Stimulated activated CD4-positive, alpha-beta T cell treated with anti-CD3 and anti-CD28 coated beads, Interleukin-1b, Interleukin-23, amount 100 ng/mL, for 1 hour (primary cell): Measurements from ENCODE around the gene TMEM255B.
"Not testable (repeated sequence)": the region's sequence is repeated elsewhere in the genome, so short reads cannot be mapped to it uniquely, and the experiment has no call there.

Experiments used
- DNase-seq, 2 donors: peaks; one replicate each; pipeline ENCODE4 v3.0.0-alpha.2; 2020; ENCODE audit warnings: low read depth in 2 of 2

TMEM255B gene

DNA sequence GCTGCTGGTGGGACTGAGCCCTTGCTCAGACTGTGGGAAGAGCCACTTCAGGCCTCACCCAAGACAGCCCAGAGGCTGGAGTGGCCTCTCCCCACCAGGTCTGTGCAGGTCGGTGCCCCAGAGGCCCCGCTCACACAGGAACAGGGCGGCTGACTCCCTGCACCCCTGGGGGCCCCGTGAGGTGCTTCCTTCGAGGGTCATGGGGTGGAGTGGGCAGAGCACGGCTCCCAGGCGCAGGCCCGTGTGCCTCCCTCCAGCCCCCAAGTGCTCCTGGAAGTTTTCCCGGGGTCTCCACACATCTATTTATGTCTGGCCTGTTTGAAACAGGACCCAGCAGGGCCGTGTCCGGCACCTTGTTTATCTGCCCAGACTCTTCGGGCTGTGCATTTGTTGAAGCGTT is 9.5 kb upstream of the TMEM255B start:
- no peak for DNase-seq

- DNase-seq, result no peak
These were observed 9.1 kb upstream of the TMEM255B start for GRCh38 chr13:113749967-113750366.

DNA sequence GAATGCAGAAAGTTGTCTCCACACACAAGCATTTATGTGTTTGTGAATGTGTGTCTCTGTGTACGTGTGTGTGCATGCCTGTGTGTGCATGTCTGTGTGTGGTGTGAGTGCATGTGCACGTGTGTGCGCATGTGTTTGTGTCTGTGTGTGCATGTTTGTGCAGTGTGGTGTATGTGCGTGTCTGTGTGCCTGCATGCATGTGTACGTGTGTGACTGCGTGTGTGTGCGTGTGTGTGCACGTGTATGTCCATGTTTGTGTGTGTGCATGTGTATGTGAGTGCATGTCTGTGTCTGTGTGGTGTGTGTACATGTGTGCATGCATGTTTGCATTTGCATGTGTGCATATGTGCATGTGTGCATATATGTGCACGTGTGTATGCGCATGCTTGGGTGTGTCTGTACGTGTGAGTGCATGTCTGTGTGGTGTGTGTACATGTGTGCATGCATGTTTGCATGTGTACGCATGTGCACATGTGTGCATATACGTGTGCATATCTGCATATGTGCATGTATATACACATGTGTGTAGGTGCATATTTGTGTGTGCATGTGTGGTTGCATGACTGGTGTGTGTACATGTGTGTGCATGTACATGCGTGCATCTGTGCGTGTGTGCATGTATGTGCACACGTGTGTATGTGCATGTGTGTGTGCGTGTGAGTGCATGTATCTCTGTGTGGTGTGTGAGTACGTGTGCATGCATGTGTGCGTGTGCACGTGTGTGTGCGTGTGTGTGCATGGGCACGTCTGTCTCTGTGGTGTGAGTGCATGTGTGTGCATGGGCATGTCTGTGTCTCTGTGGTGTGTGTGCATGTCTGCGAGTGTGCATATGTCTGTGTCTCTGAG is 8.2 kb upstream of the TMEM255B start:
- no peak for DNase-seq

DNA sequence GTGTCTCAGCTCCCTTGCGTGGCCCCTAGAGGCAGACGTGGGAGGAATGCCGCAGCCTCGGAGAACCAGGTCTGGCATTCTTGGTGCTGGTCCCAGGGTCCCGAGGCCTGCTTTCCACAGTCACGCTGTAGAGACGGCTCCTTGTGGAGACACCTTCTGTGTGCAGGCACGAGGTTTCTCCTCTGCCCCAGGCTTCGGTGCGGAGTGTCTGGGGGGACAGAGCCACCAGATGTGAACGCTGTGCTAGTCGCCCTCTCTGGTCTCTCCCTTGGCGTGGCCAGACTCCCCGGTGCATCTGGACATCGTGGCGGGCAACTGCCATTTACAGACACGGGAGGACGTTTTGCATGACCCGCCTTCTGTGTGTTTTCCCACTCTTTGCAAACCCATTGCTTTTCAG is 7.5 kb upstream of the TMEM255B start:
- no peak for DNase-seq

DNA sequence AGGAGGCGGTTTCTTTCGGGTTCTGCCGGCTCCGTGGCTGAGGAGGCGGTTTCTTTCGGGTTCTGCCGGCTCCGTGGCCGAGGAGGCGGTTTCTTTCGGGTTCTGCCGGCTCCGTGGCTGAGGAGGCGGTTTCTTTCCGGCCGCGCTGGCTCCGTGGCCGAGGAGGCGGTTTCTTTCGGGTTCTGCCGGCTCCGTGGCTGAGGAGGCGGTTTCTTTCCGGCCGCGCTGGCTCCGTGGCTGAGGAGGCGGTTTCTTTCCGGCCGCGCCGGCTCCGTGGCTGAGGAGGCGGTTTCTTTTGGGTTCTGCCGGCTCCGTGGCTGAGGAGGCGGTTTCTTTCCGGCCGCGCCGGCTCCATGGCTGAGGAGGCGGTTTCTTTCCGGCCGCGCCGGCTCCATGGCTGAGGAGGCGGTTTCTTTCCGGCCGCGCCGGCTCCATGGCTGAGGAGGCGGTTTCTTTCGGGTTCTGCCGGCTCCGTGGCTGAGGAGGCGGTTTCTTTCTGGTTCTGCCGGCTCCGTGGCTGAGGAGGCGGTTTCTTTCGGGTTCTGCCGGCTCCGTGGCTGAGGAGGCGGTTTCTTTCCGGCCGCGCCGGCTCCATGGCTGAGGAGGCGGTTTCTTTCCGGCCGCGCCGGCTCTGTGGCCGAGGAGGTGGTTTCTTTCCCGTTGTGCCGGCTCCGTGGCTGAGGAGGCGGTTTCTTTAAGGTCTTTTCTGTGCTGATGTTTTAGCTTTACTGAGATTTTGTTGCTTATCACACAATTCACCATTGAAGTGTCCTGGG is 6.6 kb upstream of the TMEM255B start:
- not testable (repeated sequence) for DNase-seq

DNA sequence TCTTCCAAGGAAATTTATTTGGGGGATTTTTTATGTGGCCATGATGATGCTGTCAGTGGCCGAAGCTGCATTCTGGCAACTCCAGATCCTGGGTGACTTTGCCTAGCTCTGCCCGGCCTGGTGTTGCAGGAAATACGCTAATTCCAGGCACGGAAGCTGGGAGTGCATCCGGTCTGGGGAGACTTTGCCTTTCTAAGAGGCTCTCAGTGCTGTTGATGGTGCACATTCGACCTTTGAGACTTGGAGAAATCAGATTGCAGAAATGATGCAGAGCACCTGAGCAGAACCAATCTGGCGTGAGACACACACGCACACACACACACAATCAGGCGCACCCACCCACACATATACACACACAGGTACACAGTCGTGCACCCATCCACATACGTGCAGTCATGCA is 5.9 kb upstream of the TMEM255B start:
- DNase-seq, result no peak

DNA sequence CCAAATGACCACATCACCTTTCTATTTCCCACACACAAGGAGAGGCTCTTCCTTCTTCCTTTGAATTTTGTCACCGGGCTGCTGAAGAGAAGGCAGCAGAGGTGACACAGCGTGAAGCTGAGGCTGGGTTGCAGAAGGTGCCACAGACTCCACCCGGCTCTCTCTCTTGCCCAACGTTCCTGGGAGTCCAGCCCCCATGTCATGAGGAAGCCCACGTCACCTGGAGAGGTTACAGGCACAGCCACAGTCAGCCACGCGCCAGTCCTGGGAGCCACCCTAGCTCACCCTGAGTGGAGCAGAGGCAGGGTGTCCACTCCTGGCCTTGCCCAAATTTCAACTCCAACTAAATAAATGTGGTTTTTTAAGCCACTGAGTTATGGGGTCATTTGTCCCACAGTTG is 4.8 kb upstream of the TMEM255B start:
- no peak for DNase-seq

GRCh38 chr13:113754691-113755090 is 4.3 kb upstream of the TMEM255B start:
- no peak for DNase-seq

- DNase-seq, result no peak
These were observed 2.5 kb upstream of the TMEM255B start for GRCh38 chr13:113756441-113757097.

GRCh38 chr13:113759525-113760137 is 605 bp downstream of the TMEM255B start:
- DNase-seq, result no peak

DNA sequence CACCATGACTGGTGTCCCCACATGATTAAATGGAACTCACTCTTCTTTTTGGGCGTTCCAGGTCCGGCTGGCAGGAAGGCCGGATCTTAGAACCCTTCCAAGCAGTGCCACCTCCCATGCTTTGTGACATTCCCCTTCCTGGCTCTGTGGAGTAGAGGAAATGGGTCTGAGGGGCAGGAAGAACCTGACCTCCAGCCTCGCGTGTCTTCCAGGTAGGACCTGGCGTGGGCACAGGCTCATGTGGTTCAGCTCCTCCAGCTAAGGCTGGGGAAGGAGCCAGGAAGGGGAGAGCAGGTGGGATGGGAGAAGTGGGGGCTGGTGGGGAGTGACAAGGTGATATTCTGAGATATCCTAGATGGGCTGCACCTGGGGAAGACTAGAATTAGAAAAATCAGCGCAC is 2.1 kb downstream of the TMEM255B start:
- DNase-seq, result no peak

DNA sequence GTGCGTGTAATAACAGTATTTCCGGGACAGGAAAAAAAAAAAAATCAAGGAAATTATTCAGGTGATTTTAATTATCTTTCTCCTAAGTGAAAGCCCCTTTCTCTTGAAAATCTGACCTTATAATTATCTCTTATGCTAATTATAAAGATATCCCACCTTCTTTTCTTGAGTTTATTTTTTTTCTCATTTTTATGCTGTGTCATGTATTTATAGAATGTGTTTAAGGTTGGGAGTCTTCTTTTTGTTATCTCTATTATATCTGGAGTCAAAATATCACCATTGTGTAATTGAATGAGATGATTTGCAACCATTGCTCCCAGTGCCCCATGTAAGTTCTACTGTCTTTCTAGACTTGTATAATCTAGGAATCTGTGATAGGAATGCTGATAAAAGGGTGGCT is 3.0 kb downstream of the TMEM255B start:
- no peak for DNase-seq

DNA sequence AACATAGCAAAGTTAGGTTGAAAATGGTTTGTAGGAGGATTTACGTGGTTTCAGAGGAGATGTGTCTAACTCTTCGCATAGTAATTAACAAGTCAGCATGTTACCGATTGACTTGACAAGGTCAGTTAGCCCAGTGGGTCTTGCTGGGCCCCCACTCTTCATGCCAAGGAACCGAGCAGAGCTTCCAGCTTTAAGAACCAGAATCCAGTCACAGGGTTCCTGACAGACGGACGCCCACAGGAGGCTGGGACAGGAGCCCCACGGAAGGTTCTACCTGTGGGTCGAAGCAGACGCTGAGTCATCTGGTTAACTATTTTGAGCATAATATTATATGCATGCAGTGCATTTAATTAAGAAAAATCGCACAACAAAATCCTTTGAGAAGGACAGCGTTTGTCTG is 3.5 kb downstream of the TMEM255B start:
- DNase-seq, result no peak

- no peak for DNase-seq
These were observed 4.2 kb downstream of the TMEM255B start for GRCh38 chr13:113763254-113763653.

GRCh38 chr13:113763961-113764792 is 5.2 kb downstream of the TMEM255B start:
- no peak for DNase-seq

DNA sequence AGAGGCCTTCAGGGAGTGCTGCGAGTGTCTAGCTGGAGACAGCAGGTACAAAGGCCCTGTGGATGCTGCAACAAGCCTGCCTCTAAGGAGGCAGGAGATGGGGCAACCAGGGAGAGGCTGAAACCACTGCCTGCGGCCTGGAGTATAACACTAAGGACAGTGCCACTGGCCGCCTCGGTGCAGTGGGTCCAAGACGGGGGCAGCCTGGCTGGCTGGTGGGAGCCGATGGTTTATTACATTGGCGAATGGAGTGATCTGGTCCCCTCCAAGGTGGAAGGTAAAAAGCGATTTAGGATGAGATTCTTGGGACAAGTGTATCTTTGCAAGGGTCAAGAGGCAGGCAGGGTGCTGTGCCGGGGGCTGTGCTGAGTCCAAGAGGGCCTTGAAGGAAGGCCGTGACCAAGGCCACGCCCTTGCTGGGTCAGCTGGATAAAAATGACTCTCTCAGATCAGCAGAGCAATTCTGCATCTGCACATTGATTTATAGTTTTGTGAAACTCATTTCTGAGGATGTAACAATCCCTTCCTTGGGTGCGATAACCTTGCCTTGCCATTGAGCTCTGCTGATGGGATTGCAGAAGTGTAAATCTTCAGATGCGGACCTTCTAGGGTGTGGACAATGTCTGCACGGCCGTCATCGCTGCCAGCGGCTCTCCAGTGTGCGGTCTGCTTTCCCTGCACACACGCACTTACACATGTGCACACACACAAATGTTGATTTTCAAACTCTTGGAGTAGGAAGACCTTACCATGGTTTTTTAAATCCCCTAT is 6.0 kb downstream of the TMEM255B start:
- no peak for DNase-seq

GRCh38 chr13:113765564-113765910 is 6.5 kb downstream of the TMEM255B start:
- DNase-seq, result no peak

GRCh38 chr13:113766035-113766800 is 7.2 kb downstream of the TMEM255B start:
- DNase-seq, result no peak

GRCh38 chr13:113767366-113767765 is 8.3 kb downstream of the TMEM255B start:
- no peak for DNase-seq
